AG09309 (cell line): ENCODE results near the gene PDPK1.

Source experiments
- DNase-seq: peaks from one replicate; pipeline ENCODE4 v3.0.0-alpha.2; 2010; ENCODE audit warnings: low read depth
- H3K4me3 ChIP-seq: 2 replicates; pipeline ENCODE4 v1.5.1; 2011; ENCODE audit warnings: mild to moderate bottlenecking, low read depth, low read length, moderate library complexity; ENCODE audit not compliant: control insufficient read depth
- TF ChIP-seq, protein P1 (sequence below): IDR thresholded peaks from 2 replicates; pipeline ENCODE4 v1.5.1; 2011; ENCODE audit warnings: mild to moderate bottlenecking, low read depth, low read length, inconsistent platforms; ENCODE audit not compliant: insufficient read depth, control insufficient read depth; ENCODE audit errors: missing control alignments

Gene PDPK1

DNA sequence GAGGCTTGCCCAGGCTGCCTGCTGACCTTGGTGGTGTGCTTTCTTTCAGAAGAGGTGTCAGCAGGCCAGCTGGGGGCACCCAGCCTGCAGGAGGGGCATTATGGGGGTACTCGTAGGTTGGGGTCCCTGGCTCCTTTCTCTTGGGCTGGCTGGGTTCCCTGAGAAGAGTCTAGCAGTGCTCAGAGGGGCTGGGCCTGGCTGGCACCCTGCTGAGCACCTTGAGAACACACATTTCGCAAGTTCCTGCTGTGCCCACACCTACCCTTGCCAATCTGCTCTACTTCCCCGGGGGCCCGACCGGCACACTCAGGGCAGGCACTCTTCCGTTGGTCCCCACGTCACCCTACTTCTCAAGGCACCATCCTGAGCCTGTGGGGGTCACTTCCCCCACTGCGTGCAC is 11.7 kb upstream of the PDPK1 start:
- no peak overlapping the region for H3K4me3 ChIP-seq
- no peak for DNase-seq
- TF ChIP-seq, protein P1, sequence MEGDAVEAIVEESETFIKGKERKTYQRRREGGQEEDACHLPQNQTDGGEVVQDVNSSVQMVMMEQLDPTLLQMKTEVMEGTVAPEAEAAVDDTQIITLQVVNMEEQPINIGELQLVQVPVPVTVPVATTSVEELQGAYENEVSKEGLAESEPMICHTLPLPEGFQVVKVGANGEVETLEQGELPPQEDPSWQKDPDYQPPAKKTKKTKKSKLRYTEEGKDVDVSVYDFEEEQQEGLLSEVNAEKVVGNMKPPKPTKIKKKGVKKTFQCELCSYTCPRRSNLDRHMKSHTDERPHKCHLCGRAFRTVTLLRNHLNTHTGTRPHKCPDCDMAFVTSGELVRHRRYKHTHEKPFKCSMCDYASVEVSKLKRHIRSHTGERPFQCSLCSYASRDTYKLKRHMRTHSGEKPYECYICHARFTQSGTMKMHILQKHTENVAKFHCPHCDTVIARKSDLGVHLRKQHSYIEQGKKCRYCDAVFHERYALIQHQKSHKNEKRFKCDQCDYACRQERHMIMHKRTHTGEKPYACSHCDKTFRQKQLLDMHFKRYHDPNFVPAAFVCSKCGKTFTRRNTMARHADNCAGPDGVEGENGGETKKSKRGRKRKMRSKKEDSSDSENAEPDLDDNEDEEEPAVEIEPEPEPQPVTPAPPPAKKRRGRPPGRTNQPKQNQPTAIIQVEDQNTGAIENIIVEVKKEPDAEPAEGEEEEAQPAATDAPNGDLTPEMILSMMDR = no peak

DNA sequence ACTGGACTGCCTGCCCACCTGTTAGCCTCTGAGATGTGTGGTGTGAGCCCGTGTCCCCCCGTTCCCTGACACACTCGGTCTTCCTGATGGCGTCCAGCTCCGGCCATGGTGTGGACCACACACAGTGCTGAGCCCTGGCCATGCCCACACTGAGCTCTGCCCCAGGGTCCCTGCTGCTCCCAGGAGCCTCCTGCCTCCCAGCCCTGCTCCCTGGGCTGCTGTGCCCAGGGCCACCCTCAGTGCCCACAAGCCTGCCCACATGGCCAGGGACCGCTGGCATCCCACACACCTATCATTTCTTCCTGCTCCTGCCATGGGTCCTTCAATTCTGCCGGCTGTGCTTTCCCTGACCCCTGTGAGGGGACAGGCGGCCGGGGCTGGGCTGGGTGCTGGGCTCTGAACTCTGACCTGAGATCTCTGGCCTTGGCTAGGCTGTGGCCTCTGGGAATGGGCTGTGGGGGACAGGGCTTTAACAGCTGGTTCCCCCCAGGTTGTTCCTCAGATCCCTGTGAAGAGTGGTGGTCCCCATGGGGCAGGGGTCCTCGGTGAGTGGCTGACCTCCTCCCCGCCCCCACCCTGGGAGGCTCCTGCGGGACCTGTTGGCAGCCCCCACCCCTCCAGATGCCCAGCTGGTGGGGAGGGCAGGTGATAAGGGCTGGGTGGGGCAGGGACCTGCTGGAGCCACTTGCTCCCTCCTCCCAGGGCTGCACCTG is 10.6 kb upstream of the PDPK1 start:
- no peak overlapping the region for H3K4me3 ChIP-seq
- DNase-seq = no peak
- TF ChIP-seq, protein P1 = no peak

GRCh38 chr16:2527784-2528100 is 10.1 kb upstream of the PDPK1 start:
- TF ChIP-seq, protein P1 = no peak
- DNase-seq = no peak
- no peak overlapping the region for H3K4me3 ChIP-seq

DNA sequence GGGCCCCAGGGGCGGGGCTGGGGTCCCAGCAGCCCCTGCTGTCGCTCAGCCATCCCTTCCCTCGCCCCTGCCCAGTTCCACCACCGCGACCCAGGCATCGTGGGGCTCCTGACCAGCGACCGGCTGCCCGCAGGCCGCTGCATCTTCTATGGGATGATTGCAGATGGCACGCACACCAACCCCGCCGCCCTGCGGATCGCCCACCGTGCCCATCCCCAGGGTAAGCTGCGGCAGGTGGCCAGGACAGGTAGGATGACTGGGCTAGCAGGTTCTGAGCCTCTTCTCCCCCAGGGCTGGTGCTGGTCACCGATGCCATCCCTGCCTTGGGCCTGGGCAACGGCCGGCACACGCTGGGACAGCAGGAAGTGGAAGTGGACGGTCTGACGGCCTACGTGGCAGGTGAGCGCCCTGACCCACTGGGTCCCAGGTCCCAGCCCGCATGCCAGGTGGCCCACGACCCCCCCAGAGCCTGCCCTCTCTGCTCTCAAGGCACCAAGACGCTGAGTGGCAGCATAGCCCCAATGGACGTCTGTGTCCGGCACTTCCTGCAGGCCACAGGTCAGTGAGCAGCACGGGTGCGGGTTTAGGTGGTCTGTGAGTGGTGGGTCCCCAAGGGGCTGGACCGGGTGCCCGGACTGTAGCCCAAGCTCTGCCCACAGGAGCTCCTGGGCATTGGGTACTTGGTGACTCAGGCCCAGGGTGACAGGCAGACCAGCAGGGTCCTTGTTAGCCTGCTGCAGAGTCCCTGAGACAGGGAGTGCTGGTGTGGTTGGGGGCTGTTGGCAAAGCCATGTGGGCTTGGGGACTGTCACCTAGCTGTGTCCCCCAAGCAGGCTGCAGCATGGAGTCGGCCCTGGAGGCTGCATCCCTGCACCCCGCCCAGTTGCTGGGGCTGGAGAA is 9.4 kb upstream of the PDPK1 start:
- TF ChIP-seq, protein P1 = no peak
- no peak overlapping the region for H3K4me3 ChIP-seq
- DNase-seq = no peak

GRCh38 chr16:2529061-2529931 is 8.5 kb upstream of the PDPK1 start:
- DNase-seq = no peak
- no peak overlapping the region for H3K4me3 ChIP-seq
- TF ChIP-seq, protein P1 = no peak

DNA sequence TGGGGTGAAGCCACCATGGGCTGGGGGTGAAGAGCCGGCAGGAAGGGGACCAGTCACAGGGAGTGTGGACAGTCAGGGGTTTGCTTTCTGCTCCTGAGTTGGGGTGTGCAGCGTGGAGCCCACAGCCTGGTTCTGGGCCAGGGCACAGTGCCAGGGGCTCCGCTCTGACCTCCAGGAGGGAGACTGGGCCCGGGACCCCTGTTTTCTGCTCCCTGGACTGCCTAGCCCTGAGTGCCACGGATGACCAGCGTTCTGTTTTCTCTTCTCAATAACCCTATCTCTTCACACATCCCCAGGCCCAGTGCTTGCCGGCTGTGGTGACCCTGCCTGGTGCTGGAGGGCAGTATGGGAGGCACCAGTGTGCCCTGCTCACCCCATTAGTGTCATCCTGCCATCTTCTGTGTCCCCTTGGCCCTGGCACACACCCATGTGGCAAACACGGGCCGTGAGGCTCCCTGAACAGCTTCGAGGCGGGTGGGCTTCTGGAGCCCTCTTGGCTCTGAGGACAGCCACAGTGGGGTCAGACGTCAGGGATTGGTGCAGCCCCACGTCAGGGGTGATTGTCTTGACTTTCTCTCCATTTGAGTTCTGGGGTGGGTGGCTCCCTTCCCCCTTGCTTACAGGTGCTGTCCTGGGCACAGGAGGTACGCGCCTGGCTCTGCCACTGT is 7.7 kb upstream of the PDPK1 start:
- TF ChIP-seq, protein P1 = no peak
- no peak for DNase-seq
- H3K4me3 ChIP-seq = no peak overlapping the region
